ENCODE data around the gene DCLK2.
A peak's percentile ranks its signal among the peaks of the same experiment; 100 is the strongest.

Gene DCLK2

DNA sequence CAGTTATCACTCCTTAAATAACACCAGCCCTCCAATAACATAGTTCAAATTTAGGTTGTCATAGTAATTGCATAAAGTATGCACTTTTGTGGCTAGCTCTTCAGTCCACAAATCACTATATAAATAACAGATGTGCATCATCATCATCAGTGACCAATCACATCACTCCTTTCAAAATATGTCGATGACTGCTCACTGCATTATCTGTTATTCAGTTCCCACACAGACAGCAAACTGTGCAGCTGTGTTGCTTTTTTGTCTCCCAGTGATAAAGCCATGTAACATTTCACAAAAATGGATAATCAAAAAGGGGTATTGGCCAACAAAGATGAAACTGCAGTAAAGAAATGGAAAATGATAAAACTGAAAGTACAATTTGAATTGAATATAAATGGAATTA is 205.4 kb downstream of the DCLK2 start:
- DNase-seq, result no peak

- no peak for DNase-seq
Measured at GRCh38 chr4:150286656-150287055, 208.4 kb downstream of the DCLK2 start.

GRCh38 chr4:150289198-150289597 is 211.0 kb downstream of the DCLK2 start:
- DNase-seq, result no peak

- DNase-seq, result no peak
Measured at GRCh38 chr4:150289881-150290280, 211.6 kb downstream of the DCLK2 start.

GRCh38 chr4:150297861-150298474 is 219.7 kb downstream of the DCLK2 start:
- DNase-seq, result peak; percentile 10

DNA sequence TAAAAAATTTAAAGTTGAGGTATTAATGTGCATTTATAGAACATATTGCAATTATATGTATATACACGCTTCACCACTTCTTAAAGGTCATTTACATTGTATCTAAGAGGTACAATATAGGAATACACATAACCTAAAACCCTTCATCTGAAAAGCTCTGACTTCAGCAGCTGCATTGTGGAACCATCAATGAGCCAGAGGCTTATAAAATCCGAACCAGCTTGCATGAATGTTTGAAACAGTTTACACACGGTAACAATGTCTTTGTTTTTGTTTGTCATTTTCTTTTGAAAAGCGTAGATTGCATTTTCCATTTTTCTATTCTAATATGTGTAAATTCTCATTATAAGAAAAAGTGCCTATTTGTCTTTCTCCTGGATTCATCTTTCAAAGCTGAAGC is 221.6 kb downstream of the DCLK2 start:
- no peak for DNase-seq

- DNase-seq, result no peak
Measured at GRCh38 chr4:150302553-150302952, 224.3 kb downstream of the DCLK2 start.

GRCh38 chr4:150305995-150306394 is 227.8 kb downstream of the DCLK2 start:
- no peak for DNase-seq

GRCh38 chr4:150306719-150307118 is 228.5 kb downstream of the DCLK2 start:
- DNase-seq, result no peak
